ENCODE results near the gene TGFBR3. TPM values are rescaled to one million over a fixed set of nuclear protein-coding genes. Genes with fewer than 3 reads are reported as not detected.

Gene TGFBR3
- total RNA-seq, 4 donors from 2014 or later, result 87.8 to 388 (median 212) TPM

DNA sequence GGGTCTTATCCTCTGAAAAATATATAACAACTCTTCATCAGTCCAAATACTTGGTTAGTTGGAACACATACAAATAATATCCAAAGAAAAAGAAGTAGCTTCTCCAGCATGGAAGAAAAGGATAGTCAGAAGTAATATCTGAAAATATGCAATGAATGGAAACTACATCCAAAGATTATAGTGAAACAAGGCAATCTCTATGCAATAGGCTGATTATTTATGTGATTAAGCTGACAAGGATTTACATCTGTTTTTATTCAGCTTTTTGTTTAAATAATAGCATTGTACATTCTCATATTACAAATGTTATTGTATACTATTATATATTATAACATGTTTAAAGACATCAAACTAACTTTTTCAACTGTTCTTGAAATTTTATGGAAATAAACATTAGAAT is 15.3 kb upstream of the TGFBR3 start:
- Histone ChIP-seq H3K27me3 (no peaks in the 10 kb centered on the region), H3K27ac (no peak overlapping the region), H3K9me3 (no peaks in the 10 kb centered on the region), H3K36me3 (no peaks in the 10 kb centered on the region), H3K4me1 (no peaks in the 10 kb centered on the region), H3K4me3 (no peak overlapping the region)
- intact Hi-C loops (cut with DNase I; ENCODE audit: low total_unique reads), result no loop called here
- TF ChIP-seq, protein P1, sequence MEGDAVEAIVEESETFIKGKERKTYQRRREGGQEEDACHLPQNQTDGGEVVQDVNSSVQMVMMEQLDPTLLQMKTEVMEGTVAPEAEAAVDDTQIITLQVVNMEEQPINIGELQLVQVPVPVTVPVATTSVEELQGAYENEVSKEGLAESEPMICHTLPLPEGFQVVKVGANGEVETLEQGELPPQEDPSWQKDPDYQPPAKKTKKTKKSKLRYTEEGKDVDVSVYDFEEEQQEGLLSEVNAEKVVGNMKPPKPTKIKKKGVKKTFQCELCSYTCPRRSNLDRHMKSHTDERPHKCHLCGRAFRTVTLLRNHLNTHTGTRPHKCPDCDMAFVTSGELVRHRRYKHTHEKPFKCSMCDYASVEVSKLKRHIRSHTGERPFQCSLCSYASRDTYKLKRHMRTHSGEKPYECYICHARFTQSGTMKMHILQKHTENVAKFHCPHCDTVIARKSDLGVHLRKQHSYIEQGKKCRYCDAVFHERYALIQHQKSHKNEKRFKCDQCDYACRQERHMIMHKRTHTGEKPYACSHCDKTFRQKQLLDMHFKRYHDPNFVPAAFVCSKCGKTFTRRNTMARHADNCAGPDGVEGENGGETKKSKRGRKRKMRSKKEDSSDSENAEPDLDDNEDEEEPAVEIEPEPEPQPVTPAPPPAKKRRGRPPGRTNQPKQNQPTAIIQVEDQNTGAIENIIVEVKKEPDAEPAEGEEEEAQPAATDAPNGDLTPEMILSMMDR (IDR thresholded peaks at IDR 0.05), result no peak
- no peak for TF ChIP-seq POLR2A (IDR thresholded peaks at IDR 0.05)
- DNase-seq, result no peak

DNA sequence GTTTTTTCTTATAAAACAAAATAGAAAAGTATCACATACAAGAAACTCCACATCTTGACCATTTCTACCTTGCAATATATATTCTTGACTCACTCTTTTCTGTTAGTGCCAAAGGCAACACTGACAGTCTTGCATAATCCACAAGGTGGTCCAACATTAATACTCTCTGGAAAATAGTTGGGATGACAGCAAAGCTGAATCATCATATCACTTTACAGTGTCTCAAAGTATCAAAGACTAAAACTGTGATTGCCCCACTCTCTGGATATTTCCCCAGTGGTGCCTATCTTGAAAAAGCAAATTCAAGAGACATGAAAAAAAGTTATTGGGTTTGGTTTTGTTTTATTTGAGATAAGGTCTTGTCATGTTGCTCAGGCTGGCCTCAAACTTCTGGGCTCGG is 14.6 kb upstream of the TGFBR3 start:
- no peaks in the 10 kb centered on the region for H3K9me3 ChIP-seq

DNA sequence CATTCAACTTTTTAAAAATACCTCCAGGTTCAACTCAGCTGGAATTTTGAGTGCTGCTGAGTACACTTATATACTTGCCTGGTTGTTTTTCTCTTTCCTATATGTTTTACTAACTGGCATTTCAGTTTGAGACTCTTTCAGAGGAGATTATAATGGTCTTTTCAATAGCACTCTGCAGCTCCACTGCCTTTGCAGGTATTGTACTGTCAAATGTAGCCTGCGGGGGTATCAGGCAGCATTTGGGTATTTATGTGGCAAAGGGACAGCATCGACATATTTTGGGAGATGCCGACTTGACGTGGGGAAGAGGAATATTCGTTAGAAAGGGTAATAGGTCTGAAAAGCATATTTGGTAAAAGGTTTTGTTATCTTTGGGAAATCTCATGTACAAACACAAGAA is 11.1 kb upstream of the TGFBR3 start:
- intact Hi-C loops (cut with DNase I; ENCODE audit: low total_unique reads), result no loop called here
- Histone ChIP-seq H3K27me3 (no peaks in the 10 kb centered on the region), H3K4me3 (no peak overlapping the region), H3K9me3 (no peaks in the 10 kb centered on the region), H3K4me1 (no peaks in the 10 kb centered on the region), H3K36me3 (no peaks in the 10 kb centered on the region), H3K27ac (peak overlapping the region; percentile 40 to 74)
- no peak for DNase-seq
- no peak for TF ChIP-seq POLR2A (IDR thresholded peaks at IDR 0.05)
- TF ChIP-seq, protein P1 (IDR thresholded peaks at IDR 0.05), result no peak

More for the DNA sequence above, 14.6 kb upstream of the TGFBR3 start:
- no peaks in the 10 kb centered on the region for H3K36me3 ChIP-seq
- H3K27me3 ChIP-seq, result no peaks in the 10 kb centered on the region
- no peak overlapping the region for H3K27ac ChIP-seq
- H3K4me3 ChIP-seq, result no peak overlapping the region
- DNase-seq, result no peak
- H3K4me1 ChIP-seq, result no peaks in the 10 kb centered on the region
- intact Hi-C loops (cut with DNase I; ENCODE audit: low total_unique reads), result no loop called here
- no peak for TF ChIP-seq POLR2A (IDR thresholded peaks at IDR 0.05)
- TF ChIP-seq, protein P1 (IDR thresholded peaks at IDR 0.05), result no peak

DNA sequence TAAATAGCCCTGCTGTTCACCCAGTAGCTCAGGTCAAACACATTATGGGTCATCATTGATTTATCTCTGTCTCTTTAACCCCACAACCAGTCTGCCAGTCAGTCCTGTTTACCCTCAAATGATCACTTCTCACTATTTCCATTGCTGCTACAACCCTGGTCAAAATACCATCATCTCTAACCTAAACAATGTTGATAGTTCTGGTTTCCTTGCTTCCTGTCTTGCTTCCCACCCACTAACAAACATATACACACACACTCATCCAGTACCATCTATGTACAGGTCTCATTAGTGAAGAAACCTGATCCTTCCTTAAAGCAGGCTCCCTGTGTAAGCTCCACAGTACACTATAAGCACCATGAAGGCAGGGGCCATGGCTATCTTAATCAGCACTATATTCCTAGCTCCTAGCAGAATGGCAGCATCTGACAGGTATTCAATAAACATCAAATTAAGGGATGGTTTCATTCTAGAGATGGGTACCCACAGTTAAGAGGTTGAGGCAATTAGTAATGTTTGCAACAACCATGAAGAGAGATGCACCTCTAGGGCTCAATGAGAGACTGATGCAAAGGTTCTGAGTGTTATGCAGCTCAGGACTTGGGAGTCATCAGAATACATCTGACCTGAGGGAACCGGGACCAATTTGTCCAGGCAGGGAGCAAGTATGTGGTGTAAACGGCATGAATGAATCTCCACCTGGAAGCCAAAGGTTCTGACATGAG is 10.0 kb upstream of the TGFBR3 start:
- no peaks in the 10 kb centered on the region for H3K4me1 ChIP-seq
- H3K27me3 ChIP-seq, result no peaks in the 10 kb centered on the region
- peak overlapping the region in 1 of 2 donors; percentile 40 for H3K27ac ChIP-seq
- no peak overlapping the region for H3K4me3 ChIP-seq
- no peak for TF ChIP-seq POLR2A (IDR thresholded peaks at IDR 0.05)
- TF ChIP-seq, protein P1 (IDR thresholded peaks at IDR 0.05), result no peak
- intact Hi-C loops (cut with DNase I; ENCODE audit: low total_unique reads), result no loop called here
- no peak for DNase-seq
- no peaks in the 10 kb centered on the region for H3K9me3 ChIP-seq
- no peaks in the 10 kb centered on the region for H3K36me3 ChIP-seq

DNA sequence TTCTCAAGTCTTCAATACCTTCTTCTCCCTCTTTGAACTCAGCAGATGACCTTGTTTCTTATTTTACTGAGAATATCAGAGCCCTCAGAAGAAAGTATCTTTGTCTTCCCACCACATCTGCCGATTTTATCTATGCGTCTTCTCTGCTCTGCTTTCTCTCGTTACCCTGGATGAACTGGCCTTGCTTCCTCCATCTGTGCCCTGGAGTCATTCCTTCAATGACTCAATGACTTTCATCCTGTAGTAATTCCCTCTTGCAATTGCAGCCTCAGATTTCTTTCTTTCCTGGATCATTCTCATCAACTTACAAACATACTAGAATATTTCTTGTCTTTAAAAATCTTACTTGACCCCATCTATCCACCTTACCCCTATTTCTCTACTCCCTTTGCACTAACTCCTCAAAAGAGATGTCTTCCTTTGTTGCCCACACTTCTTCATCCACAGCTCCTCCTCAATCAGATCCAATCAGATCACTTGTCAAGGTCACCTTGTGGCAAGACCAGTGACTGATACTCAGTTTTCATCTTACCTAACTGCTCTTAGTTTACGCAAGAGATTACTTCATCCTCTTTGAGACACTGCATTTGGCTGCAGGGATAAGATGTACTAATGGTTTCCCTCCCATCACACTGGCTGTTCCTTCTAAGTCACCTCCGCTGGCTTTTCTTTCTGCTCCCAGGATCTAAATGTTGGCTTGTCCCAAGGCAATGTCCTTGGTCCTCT is 8.2 kb upstream of the TGFBR3 start:
- no peaks in the 10 kb centered on the region for H3K36me3 ChIP-seq
- DNase-seq, result no peak
- H3K27ac ChIP-seq, result peak overlapping the region; percentile 19 to 32
- no peaks in the 10 kb centered on the region for H3K27me3 ChIP-seq
- no peak overlapping the region for H3K4me3 ChIP-seq
- intact Hi-C loops (cut with DNase I; ENCODE audit: low total_unique reads), result no loop called here
- no peak for TF ChIP-seq POLR2A (IDR thresholded peaks at IDR 0.05)
- TF ChIP-seq, protein P1 (IDR thresholded peaks at IDR 0.05), result no peak
- peaks cover 0 to 10% of the 10 kb centered on the region in 2 donors for H3K4me1 ChIP-seq
- H3K9me3 ChIP-seq, result no peaks in the 10 kb centered on the region
